ENCODE measurements around the gene ADAMTS5.

DNA sequence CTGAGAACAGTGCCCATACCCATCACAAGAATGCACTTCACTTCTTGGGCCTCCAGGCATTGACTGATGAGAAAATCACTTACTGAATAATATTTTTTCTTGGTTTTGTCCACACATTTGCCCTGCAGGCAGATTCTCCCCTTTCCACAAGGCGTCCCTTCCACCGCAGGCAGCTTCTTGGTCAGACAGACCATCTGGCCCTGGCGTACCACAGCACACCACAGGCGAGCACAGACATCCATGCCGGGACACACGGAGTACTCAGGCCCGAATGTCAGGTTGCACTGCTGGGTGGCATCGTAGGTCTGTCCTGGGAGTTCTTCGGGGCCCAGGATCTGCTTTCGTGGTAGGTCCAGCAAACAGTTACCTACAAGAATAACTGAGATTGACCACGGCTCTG is 32.5 kb downstream of the ADAMTS5 start:
- TF ChIP-seq, protein P1, sequence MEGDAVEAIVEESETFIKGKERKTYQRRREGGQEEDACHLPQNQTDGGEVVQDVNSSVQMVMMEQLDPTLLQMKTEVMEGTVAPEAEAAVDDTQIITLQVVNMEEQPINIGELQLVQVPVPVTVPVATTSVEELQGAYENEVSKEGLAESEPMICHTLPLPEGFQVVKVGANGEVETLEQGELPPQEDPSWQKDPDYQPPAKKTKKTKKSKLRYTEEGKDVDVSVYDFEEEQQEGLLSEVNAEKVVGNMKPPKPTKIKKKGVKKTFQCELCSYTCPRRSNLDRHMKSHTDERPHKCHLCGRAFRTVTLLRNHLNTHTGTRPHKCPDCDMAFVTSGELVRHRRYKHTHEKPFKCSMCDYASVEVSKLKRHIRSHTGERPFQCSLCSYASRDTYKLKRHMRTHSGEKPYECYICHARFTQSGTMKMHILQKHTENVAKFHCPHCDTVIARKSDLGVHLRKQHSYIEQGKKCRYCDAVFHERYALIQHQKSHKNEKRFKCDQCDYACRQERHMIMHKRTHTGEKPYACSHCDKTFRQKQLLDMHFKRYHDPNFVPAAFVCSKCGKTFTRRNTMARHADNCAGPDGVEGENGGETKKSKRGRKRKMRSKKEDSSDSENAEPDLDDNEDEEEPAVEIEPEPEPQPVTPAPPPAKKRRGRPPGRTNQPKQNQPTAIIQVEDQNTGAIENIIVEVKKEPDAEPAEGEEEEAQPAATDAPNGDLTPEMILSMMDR (IDR thresholded peaks at IDR 0.05), result no peak
- TF ChIP-seq POLR2A (IDR thresholded peaks at IDR 0.05), result no peak

All from stomach (tissue), 4 donors.